Measurements from ENCODE around the gene RCOR3.

Gene RCOR3

DNA sequence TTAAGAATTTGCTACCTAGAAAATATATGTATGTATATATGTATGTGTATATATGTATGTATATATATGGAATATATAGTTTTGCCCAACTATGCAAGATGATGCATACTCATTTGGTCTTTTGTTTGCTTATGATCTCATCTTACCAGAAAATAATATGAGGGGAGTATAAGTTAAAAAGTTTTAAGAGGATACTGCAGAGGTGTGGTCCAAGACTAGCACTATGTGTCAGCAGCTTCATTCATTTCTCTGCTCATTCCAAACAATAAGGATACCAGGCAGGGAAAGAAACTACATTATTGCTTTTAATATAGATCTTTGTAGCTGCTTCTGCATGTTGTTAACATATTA is 22.8 kb downstream of the RCOR3 start:
- Histone ChIP-seq H3K36me3 (ENCODE audit: control insufficient read depth, insufficient read depth, low read length) (peaks cover 21% of the 10 kb centered on the region), H3K4me1 (ENCODE audit: control insufficient read depth, insufficient read depth, low read length, poor library complexity, severe bottlenecking) (no peaks in the 10 kb centered on the region), H3K9me3 (ENCODE audit: control insufficient read depth, low read length) (no peaks in the 10 kb centered on the region), H3K4me3 (ENCODE audit: insufficient read depth, low read depth, low read length, poor library complexity, severe bottlenecking) (no peak overlapping the region), H3K27ac (ENCODE audit: insufficient read depth, low read length, poor library complexity, severe bottlenecking) (no peak overlapping the region), H3K27me3 (replicated peaks; ENCODE audit: control insufficient read depth, insufficient read depth, low read length, poor library complexity, severe bottlenecking) (no peaks in the 10 kb centered on the region)
- DNase-seq: no peak

DNA sequence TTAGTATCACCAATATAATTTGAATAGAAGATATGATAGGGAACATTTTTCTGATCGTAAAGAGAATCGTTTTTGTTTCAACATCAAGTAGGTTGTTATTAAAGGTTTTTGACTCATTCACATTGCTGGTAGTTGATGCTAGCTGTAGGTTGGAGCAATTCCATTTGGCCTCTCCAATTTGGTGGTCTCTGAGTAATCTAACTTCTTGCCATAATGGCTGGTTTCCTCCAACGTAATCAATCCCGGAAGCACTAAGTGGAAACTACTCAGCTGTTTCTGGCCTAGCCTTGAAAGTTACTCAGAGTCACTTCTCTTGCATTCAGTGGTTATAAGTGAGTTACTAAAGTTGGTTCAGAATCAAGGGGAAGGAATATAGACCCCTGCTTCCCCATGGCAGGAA is 26.0 kb downstream of the RCOR3 start:
- DNase-seq: no peak
- Histone ChIP-seq H3K36me3 (ENCODE audit: control insufficient read depth, insufficient read depth, low read length) (peaks cover 27% of the 10 kb centered on the region), H3K9me3 (ENCODE audit: control insufficient read depth, low read length) (no peaks in the 10 kb centered on the region), H3K4me1 (ENCODE audit: control insufficient read depth, insufficient read depth, low read length, poor library complexity, severe bottlenecking) (no peaks in the 10 kb centered on the region), H3K27ac (ENCODE audit: insufficient read depth, low read length, poor library complexity, severe bottlenecking) (no peak overlapping the region), H3K27me3 (replicated peaks; ENCODE audit: control insufficient read depth, insufficient read depth, low read length, poor library complexity, severe bottlenecking) (no peaks in the 10 kb centered on the region), H3K4me3 (ENCODE audit: insufficient read depth, low read depth, low read length, poor library complexity, severe bottlenecking) (no peak overlapping the region)

DNA sequence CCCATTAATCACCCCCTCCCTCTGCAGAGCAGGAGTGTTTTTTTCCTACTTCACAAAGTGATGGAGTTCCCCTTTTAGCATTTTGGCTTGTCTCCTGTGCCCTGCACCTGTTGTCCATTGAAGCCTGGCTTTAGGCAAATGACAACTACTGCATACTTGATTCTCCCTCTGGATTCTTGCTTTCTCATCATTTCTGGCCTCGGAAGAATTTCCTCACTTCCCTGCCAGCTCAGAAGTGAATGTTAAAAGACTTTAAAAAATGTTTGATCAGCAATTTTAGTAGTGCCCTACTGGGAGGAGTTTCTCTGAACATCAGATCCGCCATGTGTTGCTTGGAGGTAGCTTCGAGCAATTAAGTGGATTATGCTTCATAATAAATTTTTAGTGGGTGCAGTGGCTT is 28.1 kb downstream of the RCOR3 start:
- H3K9me3 ChIP-seq (ENCODE audit: control insufficient read depth, low read length): no peaks in the 10 kb centered on the region
- no peak for DNase-seq
- no peaks in the 10 kb centered on the region for H3K4me1 ChIP-seq (ENCODE audit: control insufficient read depth, insufficient read depth, low read length, poor library complexity, severe bottlenecking)
- no peak overlapping the region for H3K4me3 ChIP-seq (ENCODE audit: insufficient read depth, low read depth, low read length, poor library complexity, severe bottlenecking)
- no peak overlapping the region for H3K27ac ChIP-seq (ENCODE audit: insufficient read depth, low read length, poor library complexity, severe bottlenecking)
- no peaks in the 10 kb centered on the region for H3K27me3 ChIP-seq (replicated peaks; ENCODE audit: control insufficient read depth, insufficient read depth, low read length, poor library complexity, severe bottlenecking)
- peaks cover 41% of the 10 kb centered on the region for H3K36me3 ChIP-seq (ENCODE audit: control insufficient read depth, insufficient read depth, low read length)

DNA sequence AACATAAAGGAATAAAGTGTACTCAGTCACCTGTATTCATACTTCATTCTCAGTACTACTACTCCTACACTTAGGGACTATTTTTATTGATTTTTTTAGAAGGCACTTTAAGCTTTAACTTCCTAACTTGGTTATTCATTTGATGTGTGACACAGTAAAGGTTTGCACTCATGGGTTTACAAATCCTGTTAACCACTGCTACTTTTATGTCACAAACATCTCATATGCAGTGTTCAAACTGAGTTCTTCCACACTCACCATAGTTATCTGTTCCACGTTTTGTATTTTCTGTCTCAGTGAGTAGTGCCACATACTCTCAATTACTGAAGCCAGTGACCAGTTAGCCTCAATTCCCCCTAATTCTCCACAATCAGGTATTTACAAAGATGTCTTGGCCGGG is 33.2 kb downstream of the RCOR3 start:
- no peaks in the 10 kb centered on the region for H3K9me3 ChIP-seq (ENCODE audit: control insufficient read depth, low read length)
- H3K4me3 ChIP-seq (ENCODE audit: insufficient read depth, low read depth, low read length, poor library complexity, severe bottlenecking): no peak overlapping the region
- peaks cover 65% of the 10 kb centered on the region for H3K36me3 ChIP-seq (ENCODE audit: control insufficient read depth, insufficient read depth, low read length)
- no peaks in the 10 kb centered on the region for H3K27me3 ChIP-seq (replicated peaks; ENCODE audit: control insufficient read depth, insufficient read depth, low read length, poor library complexity, severe bottlenecking)
- DNase-seq: no peak
- H3K27ac ChIP-seq (ENCODE audit: insufficient read depth, low read length, poor library complexity, severe bottlenecking): no peak overlapping the region
- H3K4me1 ChIP-seq (ENCODE audit: control insufficient read depth, insufficient read depth, low read length, poor library complexity, severe bottlenecking): no peaks in the 10 kb centered on the region

DNA sequence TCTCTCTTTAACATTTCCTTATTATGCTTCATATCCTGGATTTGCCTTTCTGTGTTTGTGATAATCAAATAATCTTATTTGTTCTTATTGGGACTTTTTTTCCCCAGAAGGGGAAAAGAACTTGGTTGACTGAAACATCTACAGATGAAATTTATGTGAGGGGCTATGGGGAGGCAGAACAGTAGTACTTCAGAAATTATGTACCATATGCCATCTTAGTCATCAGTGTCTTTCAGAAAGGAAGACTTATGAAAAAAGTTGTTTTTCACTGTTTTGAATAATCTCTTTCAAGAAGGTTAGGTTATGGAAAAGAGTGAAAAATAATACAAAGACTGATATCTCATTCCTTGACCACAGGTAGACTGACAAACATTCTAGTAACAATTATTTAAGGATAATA is 37.2 kb downstream of the RCOR3 start:
- DNase-seq: no peak
- Histone ChIP-seq H3K36me3 (ENCODE audit: control insufficient read depth, insufficient read depth, low read length) (peaks cover 35% of the 10 kb centered on the region), H3K9me3 (ENCODE audit: control insufficient read depth, low read length) (no peaks in the 10 kb centered on the region), H3K27me3 (replicated peaks; ENCODE audit: control insufficient read depth, insufficient read depth, low read length, poor library complexity, severe bottlenecking) (no peaks in the 10 kb centered on the region), H3K4me1 (ENCODE audit: control insufficient read depth, insufficient read depth, low read length, poor library complexity, severe bottlenecking) (no peaks in the 10 kb centered on the region), H3K4me3 (ENCODE audit: insufficient read depth, low read depth, low read length, poor library complexity, severe bottlenecking) (no peak overlapping the region), H3K27ac (ENCODE audit: insufficient read depth, low read length, poor library complexity, severe bottlenecking) (no peak overlapping the region)

DNA sequence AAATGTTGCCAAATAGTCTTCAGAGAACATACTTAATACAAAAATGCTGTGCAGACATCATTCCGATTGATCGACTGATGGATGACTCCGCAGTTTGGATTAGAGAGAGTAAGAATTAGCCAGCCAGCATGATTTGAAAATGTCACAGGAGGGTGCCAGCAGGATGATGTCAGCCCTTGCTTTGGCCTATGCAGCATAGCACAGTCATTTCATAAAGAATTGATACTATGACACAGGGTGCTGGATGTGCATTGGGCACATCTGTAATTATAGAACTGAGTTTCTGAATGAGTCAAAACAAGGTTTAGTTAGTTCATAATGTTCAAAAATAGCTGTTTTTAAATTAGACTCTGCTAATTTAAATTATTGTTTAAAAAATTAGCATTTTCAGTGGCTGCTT is 45.9 kb downstream of the RCOR3 start:
- Histone ChIP-seq H3K9me3 (ENCODE audit: control insufficient read depth, low read length) (no peaks in the 10 kb centered on the region), H3K4me1 (ENCODE audit: control insufficient read depth, insufficient read depth, low read length, poor library complexity, severe bottlenecking) (no peaks in the 10 kb centered on the region), H3K4me3 (ENCODE audit: insufficient read depth, low read depth, low read length, poor library complexity, severe bottlenecking) (no peak overlapping the region), H3K36me3 (ENCODE audit: control insufficient read depth, insufficient read depth, low read length) (peaks cover 5% of the 10 kb centered on the region), H3K27ac (ENCODE audit: insufficient read depth, low read length, poor library complexity, severe bottlenecking) (no peak overlapping the region), H3K27me3 (replicated peaks; ENCODE audit: control insufficient read depth, insufficient read depth, low read length, poor library complexity, severe bottlenecking) (no peaks in the 10 kb centered on the region)
- DNase-seq: no peak

DNA sequence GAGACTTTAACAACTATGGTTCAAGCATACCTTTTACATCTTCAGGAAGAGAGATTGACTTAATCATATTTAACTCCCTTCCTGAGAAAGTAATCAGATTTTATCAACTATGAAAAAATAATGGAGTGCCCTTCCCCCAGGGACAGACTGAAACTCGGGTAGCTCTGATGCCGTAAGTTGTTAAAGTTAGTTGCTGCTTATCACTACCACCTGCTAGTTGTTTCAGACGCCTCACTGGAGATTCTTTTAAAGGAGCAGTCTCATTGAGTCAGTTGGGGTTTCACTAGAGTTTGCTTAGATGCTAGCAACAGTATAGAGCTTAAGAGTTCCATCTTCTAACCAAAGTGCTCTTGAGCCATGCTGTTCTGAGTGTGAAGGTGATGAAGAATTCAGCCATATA is 50.5 kb downstream of the RCOR3 start:
- Histone ChIP-seq H3K4me3 (ENCODE audit: insufficient read depth, low read depth, low read length, poor library complexity, severe bottlenecking) (no peak overlapping the region), H3K27me3 (replicated peaks; ENCODE audit: control insufficient read depth, insufficient read depth, low read length, poor library complexity, severe bottlenecking) (no peaks in the 10 kb centered on the region), H3K9me3 (ENCODE audit: control insufficient read depth, low read length) (no peaks in the 10 kb centered on the region), H3K4me1 (ENCODE audit: control insufficient read depth, insufficient read depth, low read length, poor library complexity, severe bottlenecking) (no peaks in the 10 kb centered on the region), H3K36me3 (ENCODE audit: control insufficient read depth, insufficient read depth, low read length) (peaks cover 26% of the 10 kb centered on the region), H3K27ac (ENCODE audit: insufficient read depth, low read length, poor library complexity, severe bottlenecking) (no peak overlapping the region)
- no peak for DNase-seq

DNA sequence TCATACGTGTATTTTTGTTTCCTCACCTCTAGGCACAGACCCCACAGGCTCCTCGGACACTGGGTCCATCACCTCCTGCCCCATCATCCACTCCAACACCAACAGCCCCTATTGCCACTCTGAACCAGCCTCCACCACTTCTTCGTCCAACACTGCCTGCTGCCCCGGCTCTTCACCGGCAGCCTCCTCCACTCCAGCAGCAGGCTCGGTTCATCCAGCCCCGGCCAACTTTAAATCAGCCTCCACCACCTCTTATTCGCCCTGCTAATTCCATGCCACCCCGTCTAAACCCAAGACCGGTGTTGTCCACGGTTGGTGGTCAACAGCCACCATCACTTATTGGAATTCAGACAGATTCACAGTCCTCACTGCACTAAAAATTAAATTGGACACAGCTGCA is 54.2 kb downstream of the RCOR3 start:
- Histone ChIP-seq H3K9me3 (ENCODE audit: control insufficient read depth, low read length) (no peaks in the 10 kb centered on the region), H3K4me3 (ENCODE audit: insufficient read depth, low read depth, low read length, poor library complexity, severe bottlenecking) (no peak overlapping the region), H3K27ac (ENCODE audit: insufficient read depth, low read length, poor library complexity, severe bottlenecking) (no peak overlapping the region), H3K4me1 (ENCODE audit: control insufficient read depth, insufficient read depth, low read length, poor library complexity, severe bottlenecking) (no peaks in the 10 kb centered on the region), H3K36me3 (ENCODE audit: control insufficient read depth, insufficient read depth, low read length) (peaks cover 27% of the 10 kb centered on the region), H3K27me3 (replicated peaks; ENCODE audit: control insufficient read depth, insufficient read depth, low read length, poor library complexity, severe bottlenecking) (no peaks in the 10 kb centered on the region)
- no peak for DNase-seq

DNA sequence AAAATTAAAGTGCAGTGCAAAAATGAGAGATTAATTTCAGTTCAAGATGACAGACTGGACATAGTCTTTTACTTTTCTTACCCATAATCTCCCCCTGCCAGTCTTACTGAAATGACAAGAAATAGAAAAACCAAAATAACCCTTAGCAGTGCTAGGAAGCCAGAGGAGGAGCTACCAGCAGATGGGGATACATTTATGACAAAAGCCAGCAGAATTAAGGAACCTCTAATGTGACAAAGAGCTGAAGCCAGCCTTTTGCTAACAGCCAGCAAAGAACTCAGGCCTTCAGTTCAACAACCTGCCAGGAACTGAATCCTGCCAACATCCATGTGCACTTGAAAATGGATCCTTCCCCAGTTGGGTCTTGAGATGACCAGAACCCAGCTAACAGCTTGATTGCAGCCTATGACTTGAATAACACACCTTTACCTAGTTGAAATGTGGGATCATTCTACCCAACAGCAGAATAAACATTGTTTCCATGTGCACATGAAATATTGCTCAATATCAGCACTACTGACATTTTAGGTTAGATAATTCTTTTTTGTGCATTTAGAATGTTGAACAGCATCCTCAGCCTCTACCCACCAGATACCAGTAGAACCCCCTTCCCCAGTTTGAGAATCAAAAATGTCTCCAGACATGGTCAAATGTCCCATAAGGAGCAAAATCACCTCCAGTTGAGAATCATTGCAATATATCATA is 59.6 kb downstream of the RCOR3 start:
- H3K27me3 ChIP-seq (replicated peaks; ENCODE audit: control insufficient read depth, insufficient read depth, low read length, poor library complexity, severe bottlenecking): no peaks in the 10 kb centered on the region
- DNase-seq: no peak

DNA sequence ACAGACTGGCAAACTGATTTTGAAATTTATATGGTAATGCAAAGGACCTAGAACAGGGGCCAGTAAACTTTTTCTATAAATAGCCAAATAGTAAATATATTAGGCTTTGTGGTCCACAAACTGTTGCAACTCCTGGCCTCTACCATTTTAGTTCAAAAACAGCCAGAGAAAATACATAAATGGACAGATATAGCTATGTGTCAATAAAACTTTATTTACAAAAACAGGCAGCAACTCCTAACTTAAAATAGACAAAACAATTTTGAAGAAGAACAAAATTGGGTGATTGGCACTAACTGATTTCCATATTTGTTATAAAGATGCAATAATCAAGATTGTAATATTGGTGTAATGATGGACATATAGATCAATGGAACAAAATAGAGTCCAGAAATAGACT is 60.7 kb downstream of the RCOR3 start:
- DNase-seq: no peak
- no peaks in the 10 kb centered on the region for H3K27me3 ChIP-seq (replicated peaks; ENCODE audit: control insufficient read depth, insufficient read depth, low read length, poor library complexity, severe bottlenecking)
- H3K4me1 ChIP-seq (ENCODE audit: control insufficient read depth, insufficient read depth, low read length, poor library complexity, severe bottlenecking): no peaks in the 10 kb centered on the region
- H3K27ac ChIP-seq (ENCODE audit: insufficient read depth, low read length, poor library complexity, severe bottlenecking): no peak overlapping the region
- H3K36me3 ChIP-seq (ENCODE audit: control insufficient read depth, insufficient read depth, low read length): no peaks in the 10 kb centered on the region
- no peak overlapping the region for H3K4me3 ChIP-seq (ENCODE audit: insufficient read depth, low read depth, low read length, poor library complexity, severe bottlenecking)
- no peaks in the 10 kb centered on the region for H3K9me3 ChIP-seq (ENCODE audit: control insufficient read depth, low read length)

More for the DNA sequence above, 59.6 kb downstream of the RCOR3 start:
- Histone ChIP-seq H3K4me3 (ENCODE audit: insufficient read depth, low read depth, low read length, poor library complexity, severe bottlenecking) (no peak overlapping the region), H3K9me3 (ENCODE audit: control insufficient read depth, low read length) (no peaks in the 10 kb centered on the region), H3K4me1 (ENCODE audit: control insufficient read depth, insufficient read depth, low read length, poor library complexity, severe bottlenecking) (no peaks in the 10 kb centered on the region), H3K36me3 (ENCODE audit: control insufficient read depth, insufficient read depth, low read length) (peaks cover 10% of the 10 kb centered on the region), H3K27ac (ENCODE audit: insufficient read depth, low read length, poor library complexity, severe bottlenecking) (no peak overlapping the region)
